Endometrium (tissue), 2 donors: ENCODE results near the gene BST1.

ENCODE experiments used
- FAIRE-seq: peaks from 2 replicates; lab custom pipeline; 2012; peaks lifted over from hg19 to GRCh38; lab: Jason Lieb, UNC
- donor health status: control.
- donor health status: control.

BST1 gene

DNA sequence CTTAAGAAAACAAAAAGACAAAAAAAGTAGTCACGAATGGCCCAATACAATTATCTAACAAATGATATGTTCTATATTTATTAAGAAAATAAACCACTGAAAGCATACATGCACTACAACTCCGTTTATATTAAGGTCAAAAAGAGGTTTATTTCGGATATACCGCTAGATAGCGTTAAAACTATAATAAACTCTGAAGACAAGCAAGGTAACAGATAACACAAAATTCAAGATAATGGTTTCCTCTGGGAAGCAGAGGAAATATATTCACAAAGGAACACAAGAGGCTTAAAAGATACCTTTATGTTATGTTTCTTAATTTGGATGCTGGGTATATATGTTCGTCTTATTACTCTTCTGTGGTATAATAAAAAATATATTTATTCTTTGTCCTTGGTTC is 26.0 kb upstream of the BST1 start:
- FAIRE-seq, result no peak

DNA sequence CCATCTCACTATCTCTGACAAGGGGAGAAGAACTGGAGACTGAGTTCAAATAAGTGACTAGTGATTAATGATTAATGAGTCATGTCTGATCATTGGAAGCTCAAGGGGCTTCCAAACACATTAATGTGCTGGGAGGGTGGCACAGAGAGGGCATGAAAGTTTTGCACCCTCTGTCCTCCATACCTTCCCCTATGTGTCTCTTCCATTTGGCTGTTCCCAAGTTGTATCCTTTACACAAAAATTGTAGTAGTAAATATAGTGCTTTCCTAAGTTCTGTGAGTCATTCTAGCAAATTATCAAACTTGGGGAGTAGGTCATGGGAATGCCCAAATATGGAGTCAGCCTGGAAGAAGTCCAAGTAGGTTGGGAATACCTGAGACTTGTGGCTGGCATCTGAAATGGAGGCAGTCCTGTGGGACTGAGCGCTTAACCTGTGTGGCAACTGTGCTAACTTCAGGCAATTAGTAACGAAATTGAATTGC is 25.3 kb upstream of the BST1 start:
- no peak for FAIRE-seq

DNA sequence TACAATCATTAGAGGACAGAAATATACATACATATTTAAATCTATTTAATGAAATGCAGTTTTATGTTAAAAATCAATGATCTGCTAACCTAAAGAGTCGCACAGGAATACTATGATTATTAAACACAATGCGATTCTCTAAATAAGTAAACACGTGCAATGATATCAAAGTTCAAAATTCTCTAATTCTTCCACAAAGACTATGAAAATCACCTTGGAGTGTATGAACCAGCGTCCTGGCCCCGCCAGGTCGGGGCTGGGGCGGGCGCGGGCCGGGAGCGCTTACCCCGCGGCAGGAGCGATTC is 21.8 kb upstream of the BST1 start:
- FAIRE-seq, result no peak

DNA sequence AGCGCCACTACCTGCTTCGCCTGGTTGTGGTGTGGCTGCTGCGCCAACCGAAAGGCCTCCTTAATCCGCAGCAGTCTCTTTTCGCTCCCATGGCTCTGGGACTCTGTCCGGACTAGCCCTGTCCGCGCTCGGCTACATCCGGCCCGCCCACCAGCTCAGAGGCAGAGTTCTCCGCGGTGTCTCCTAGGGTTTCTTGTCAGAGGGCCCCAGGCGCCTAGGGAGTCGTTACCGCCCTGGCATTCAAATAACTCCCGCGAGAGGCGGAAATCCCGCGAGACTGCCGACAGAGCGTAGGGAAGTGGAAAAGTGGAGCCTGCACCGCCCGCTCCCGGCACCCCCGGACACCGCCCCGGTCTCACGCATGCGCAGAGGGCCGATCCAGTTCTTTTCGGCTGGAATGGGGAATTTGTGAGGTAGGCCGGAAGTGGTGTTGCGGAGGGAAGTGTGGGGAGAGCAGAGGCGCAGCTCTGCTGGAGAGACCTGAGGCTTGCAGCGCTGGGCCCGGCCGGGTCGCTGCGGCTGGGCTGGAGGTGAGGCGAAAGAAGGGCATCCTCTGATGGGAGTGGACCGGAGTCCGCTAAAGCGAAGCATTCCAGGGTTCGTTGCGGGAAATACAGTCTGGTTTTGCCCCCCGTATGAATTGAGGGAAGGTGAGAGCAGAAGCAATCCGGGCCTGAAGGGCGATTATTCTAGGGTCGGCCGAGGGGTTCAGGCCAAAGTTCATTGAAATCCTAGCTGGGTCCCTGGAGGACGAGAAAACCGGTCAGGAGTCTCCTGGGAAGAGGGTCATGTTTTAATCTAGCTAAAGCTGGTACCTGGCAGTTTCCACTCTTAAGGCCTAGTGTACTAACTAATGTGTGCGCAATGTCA is 21.3 kb upstream of the BST1 start, which contains the start of gene FAM200B:
Gene FAM200B (plus strand): TSS at position 456 of the 870 bp plus-strand sequence. CDS start 5,151 bp downstream, outside the sequence.
- peak; percentile 92 for FAIRE-seq

DNA sequence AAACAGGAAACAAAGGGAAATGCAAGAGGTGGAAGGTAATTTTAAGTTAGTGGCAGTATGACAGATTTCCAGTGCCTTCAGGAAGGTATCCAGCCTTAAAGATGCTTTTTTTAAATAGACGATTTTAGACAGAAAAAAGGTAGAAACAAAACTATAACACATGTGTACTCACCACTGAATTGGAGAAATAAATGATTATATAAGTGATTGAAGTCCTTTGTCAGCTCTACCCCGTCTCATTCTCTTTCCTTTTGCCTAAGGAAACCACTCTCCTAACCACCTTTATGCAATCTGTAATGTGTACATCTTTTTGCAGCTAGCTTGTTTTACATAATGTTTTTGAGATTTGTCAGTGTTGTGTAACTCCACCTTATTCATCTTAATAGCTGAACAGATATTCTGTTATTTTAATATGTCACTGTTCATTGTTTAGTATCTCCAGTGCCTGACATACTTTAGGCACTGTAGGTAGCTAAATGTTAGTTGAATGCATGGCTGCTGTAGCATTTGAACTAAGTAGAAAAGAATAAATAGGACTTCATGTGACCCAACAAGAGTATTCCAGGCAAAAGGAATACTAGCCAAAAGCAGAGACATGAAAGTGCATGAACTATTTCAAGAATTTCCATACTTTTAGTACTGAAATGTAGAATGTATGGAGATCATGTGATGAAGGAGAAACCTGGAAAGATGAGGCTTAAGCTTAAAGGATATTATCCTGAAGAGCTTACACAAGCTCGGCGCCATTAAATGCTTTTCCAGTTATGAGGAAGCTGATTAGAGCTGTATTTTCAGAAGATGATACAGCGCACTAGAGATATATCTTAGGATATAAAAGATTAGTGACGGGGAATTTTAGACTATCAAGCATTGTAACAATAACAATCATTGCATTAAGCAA is 20.4 kb upstream of the BST1 start:
- FAIRE-seq, result no peak

DNA sequence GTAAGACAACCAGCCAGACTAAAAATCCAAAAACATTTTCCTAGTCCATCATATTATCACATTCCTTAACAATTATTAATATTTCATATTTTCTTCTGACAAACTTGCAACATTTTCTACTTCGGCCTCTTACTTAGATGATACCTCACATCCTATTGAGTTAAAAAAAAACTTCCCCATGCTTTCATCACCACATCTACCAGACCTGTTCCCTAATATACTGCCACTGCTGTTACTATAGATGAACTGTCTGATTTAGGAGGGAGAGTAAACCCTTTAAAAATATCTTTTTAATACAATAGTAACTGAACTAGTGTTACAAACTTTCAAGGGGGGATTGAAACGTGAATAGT is 19.7 kb upstream of the BST1 start:
- FAIRE-seq, result no peak

DNA sequence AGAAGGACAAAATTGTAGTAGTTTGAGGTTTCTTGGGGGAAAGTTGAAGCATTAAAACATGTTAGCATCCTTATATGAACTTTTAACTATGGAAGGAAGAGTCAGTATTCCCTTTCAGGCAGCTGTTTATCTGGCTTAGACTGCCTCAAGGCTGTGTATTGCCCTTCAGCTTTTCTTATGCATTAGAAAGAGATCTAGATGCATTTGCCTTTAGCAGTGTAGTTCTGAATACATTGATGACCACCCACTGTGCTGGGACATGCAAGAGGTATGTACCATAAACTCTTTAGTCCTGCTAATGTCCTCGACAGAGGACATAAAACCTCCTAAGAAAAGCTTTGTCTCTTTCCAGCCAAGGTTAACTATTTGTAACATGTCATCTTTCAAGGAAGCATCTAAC is 18.4 kb upstream of the BST1 start:
- no peak for FAIRE-seq

DNA sequence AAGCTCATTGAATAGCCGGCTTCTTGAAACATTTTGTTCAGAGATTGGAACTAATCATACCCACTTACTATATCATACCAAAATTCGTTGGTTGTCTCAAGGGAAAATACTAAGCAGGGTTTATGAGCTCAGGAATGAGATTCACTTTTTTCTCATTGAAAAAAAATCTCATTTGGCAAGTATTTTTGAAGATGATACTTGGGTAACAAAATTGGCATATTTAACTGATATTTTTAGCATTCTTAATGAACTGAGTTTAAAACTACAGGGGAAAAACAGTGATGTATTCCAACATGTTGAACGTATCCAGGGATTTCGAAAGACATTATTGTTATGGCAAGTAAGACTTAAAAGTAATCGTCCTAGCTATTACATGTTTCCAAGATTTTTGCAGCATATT is 14.8 kb upstream of the BST1 start:
- no peak for FAIRE-seq

DNA sequence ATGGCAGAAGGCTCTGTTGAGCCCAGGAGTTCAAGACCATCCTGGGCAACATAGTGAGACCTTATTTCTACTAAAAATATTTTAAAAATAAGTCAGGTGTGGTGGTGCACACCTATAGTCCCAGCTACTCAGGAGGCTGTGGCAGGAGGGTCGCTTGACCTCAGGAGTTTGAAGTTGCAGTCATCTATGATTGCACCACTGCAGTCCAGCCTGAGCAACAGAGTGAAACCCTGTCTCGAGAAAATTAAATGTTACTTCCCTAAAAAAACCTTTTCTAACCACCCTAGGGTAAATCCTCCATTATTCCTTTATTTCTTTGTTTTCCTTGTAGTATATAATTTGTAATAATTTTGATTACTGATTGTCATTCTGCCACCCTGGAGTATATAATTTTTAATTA is 13.3 kb upstream of the BST1 start:
- no peak for FAIRE-seq

DNA sequence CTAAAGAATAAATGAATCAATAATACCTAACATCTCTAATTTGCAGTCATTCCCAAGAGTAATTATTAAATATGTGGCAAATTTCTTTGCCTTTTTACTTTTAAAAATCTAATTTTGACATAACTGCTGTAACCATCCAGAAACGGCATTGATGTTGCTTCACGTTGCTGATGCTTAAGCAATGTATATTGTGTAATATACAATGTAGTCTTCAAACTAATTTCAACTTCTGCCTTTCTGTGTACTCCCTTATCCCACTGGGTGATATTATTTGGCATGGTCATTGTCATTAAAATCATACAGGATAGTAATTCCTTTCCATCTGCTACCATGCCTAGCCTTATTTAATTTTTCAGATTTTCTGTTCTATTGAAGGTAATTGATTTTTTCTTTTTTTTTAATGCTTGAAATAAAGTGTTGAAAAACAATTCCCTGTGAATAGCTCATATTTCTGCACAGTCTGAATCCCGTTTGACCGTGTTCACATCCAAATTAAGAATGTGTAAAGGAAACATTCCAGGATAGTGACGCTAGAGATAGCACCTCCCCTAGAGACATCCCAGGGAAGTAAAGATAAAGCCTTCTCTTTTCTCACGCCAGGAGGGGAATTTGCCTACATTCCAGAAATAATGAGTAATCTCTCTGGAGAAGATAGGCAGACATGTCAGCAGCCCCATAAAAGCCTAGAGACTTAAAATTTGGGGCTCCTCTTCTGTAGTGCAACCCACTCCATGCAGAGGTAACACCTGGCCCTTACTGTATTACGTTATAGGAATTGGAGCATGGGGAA is 12.7 kb upstream of the BST1 start:
- no peak for FAIRE-seq

DNA sequence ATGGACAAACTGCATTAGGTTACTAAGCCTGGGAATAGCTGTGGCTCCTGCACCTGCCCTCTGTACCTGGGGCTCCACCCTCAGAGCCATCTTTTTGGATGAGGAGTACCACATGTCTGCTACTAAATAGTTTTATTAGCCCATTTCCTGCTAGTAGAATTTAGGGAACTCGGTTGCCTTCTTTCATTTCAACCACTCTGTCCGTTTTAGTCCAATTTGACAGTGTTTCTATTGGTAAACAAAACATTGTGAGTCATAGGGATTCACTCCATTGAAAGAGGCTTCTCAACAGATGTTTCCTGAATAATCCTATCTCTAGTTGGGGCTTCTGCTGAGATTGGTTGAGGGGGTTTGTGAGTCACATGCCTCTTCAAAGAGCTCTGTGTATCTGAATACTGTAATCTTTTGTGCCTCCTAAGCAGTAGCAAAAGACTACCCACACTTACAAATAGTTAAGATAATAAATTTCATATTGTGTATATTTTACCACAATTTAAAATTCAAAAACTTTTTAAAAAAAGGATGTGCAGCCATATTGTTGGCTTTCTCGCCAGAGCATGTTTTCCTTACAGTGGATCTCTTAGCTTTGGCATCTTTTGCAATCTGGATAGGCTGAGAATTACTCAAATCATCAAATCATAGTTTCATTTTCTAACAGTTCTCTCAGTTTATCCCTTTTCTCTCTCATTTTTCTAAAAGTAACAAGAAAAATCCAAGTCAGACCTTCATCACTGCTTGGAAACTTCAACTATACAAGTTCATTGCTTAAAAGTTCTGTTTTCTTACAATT is 11.3 kb upstream of the BST1 start:
- FAIRE-seq, result peak; percentile 8

DNA sequence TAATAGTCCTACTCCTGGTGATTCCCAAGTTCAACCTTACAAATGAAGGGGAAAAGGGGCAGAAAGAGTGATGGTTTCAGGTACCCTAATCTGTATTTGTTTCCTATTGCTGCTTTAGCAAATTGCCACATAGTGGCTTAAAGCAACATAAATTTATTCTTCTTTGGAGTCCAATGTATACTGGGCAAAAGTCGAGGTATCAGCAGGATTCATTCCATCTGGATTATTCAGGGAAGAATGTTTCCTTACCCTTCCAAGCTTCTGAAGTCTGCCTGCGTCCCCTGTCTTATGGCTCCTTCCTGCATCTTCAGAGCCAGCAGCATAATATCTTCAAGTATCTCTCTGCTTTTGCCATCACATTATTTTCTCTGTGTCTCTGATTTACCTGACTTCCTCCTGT is 10.3 kb upstream of the BST1 start:
- FAIRE-seq, result no peak

DNA sequence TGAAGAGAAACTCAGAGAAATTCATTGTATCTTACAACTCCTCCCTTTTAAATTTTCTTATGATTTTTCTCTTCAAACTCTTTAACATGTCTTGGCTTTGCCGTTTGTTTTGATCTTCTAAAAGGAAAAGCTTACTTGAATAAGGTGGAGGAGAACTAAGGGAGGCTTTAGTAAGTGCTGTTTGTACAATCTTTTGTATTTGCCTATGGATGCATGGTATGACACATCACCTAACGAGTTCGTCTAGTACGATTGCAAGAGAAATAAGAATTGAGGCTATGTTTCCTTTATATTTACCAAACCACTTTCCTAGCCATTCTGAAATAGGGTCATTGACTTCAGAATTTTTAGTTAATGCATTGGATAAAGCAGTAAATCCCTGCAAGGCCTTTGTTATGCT is 8.4 kb upstream of the BST1 start:
- FAIRE-seq, result peak; percentile 53

DNA sequence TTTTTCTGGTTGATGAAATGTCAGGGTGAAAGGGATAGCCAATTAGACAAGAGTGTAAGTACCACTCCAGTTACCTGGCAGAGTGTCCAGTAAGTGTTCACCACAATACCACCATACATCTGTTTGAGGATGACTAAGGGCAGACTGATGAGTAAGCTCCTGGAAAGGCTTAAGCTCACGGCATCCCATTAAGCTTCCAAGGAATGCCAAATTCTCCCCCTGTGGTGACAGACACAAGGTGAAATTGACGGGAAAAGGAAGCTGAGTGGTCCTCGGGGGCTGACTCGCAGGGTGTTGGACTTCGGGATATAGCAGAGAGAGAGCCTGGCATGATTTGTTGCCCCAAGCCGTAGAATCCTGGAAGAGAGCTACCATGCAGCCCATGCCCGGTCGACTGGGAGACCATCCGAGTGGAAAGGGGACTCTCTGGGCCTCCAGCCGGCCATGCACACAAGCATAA is 7.6 kb upstream of the BST1 start:
- FAIRE-seq, result no peak

DNA sequence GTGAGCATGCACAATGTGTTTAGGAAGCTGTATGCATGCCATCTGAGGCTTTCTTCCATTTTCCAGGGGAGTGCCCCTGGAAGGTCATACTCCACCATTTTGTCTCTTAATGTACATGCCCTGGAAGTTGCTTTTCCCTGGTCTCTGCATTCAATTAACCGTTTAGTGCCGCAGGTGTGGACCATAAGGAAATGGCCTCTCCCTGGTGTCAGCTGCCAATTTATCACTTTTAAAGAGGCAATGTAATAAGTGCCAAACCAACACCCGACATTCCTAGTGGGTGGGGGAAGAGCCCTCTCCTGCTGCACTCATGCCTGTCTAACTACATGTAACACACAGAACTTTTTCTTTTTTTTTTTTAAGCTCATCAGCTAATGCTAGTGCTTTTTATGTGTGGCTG is 7.1 kb upstream of the BST1 start:
- FAIRE-seq, result no peak

DNA sequence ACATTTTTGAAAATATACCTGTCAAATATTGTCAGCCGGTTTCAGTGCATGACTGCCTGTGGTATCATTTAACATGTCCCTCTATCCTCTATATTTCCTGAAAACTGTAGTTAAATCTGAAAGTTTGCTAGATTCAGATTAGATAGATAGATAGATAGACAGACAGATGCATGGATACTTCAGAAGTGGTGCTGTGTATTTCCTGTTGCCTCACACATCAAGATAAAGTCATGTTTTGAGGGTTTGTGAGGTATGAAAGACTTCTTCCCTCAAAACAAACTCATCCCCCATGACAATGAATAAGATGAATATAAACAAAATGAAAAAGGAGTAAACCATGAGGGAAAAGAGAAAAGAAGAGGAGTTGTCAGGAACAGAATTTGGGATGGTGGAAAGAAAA is 6.0 kb upstream of the BST1 start:
- no peak for FAIRE-seq

DNA sequence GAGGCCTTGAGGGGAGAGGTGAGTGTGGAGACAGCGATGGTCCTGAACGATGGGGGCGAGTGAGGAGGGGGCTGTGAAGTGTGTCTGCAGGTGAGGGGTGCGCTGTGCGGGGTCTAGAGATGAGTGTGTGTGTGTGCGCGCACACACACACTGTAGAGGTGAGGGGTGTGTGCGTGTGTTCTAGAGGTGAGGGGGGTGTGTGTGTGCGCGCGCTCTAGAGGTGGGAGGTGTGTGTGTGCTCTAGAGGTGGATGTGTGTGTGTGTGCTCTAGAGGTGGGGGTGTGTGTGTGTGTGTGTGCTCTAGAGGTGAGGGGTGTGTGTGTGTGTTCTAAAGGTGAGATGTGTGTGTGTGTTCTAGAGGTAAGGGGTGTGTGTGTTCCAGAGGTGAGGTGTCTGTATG is 574 bp downstream of the BST1 start:
- no peak for FAIRE-seq

DNA sequence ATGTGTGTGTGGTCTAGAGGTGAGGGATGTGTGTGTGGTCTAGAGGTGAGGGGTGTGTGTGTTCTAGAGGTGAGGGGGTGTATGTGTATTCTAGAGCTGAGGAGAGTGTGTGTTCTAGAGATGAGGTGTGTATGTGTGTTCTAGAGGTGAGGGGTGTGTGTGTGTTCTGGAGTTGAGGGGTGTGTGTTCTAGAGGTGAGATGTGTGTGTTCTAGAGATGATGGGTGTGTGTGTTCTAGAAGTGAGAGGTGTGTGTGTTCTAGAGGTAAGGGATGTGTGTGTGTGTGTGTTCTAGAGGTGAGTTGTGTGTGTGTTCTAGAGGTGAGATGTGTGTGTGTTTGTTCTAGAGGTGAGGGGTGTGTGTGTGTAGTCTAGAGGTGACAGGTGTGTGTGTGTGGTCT is 1.3 kb downstream of the BST1 start:
- FAIRE-seq, result no peak

DNA sequence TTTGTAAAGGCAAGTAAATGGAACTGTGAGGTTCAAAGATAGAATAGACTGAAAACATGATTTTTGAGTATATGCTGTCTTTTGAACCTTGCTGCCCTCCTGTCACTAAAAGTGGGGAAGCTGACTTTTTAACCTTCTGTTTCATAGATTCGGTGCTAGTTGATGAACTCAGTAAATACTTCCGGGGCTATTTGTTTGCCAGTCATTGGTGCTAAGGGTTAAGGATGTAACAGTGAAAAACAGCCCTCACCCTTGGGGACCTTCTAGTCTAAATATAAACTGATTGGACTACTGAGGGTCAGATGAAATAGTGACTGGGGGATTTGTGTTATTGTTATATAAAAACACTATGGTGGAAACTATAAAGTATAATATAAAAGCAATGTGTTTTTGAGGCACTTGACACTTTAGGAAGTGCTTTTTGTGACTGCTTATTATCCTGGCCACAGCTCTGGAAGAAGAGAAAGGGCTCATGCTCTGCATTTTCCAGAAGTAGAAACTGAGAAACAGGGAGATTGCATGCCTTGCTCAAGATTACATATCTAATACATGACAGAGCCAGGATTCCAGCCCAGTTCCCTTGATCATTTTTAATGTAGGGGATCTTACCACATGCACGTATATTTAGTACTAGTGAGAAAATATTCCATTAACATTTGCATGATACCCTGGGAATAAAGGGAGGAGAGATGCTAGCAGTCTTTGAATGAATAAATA is 3.9 kb downstream of the BST1 start:
- no peak for FAIRE-seq

DNA sequence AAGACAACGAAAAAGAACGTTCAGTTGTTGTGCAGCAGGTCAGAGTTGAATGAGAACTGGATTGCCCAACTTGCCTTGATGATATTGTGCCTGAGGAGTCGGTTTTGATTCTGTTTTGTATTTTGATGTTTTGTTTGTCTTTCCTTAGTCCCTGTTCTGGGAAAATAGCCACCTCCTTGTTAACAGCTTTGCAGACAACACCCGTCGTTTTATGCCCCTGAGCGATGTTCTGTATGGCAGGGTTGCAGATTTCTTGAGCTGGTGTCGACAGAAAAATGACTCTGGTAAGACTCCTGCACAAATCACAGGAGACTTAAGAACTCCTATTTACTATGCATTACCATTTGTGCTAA is 4.5 kb downstream of the BST1 start:
- no peak for FAIRE-seq

DNA sequence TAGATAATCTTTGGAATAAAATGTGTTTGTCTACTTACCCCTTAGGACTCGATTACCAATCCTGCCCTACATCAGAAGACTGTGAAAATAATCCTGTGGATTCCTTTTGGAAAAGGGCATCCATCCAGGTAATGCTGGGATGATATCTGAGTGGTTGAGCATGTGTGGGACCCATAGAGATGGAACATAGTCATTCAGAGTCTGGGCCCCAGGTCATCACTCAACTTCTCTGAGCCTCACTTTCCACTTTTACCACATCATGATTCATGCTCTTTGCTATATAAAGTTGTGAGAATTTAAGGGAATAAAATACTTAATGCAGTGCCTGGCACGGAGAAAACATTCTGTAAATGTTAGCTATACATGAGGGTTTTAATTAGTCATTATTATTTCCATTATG is 8.9 kb downstream of the BST1 start:
- FAIRE-seq, result no peak
